Keratinocyte (primary cell): Measurements from ENCODE around the gene MIGA2. TPM values are rescaled to one million over a fixed set of nuclear protein-coding genes. Genes with fewer than 3 reads are reported as not detected.

ENCODE experiments used
- DNase-seq: peaks from one replicate; pipeline ENCODE4 v3.0.0-alpha.2; 2011; ENCODE audit warnings: low read depth, missing footprints, low spot score
- FAIRE-seq: peaks from 2 replicates; lab custom pipeline; 2011; peaks lifted over from hg19 to GRCh38; lab: Jason Lieb, UNC
- H2AFZ ChIP-seq: 2 replicates; pipeline ENCODE4 v1.6.0; 2012; ENCODE audit warnings: low read length, control low read depth, inconsistent platforms; ENCODE audit not compliant: control insufficient read depth
- H3K27ac ChIP-seq: 2 replicates; pipeline ENCODE4 v1.5.1; 2011; ENCODE audit warnings: low read length; ENCODE audit not compliant: control insufficient read depth, insufficient read depth
- H3K27me3 ChIP-seq: 3 replicates; pipeline ENCODE4 v1.6.0; 2011; ENCODE audit warnings: low read length; ENCODE audit not compliant: control insufficient read depth, insufficient read depth; ENCODE audit errors: extremely low read depth
- H3K36me3 ChIP-seq, 2 experiments: 2 replicates in 1 of 2; 3 replicates in 1 of 2; pipeline ENCODE4 v1.5.1; 2011; ENCODE audit warnings: low read length in 2 of 2, mild to moderate bottlenecking in 1 of 2; ENCODE audit not compliant: control insufficient read depth in 2 of 2, insufficient read depth in 2 of 2; ENCODE audit errors: extremely low read depth in 1 of 2
- H3K4me1 ChIP-seq: 3 replicates; pipeline ENCODE4 v1.5.1; 2011; ENCODE audit warnings: low read length; ENCODE audit not compliant: control insufficient read depth, insufficient read depth; ENCODE audit errors: extremely low read depth
- H3K4me2 ChIP-seq: 3 replicates; pipeline ENCODE4 v1.6.0; 2011; ENCODE audit warnings: low read depth, low read length; ENCODE audit not compliant: control insufficient read depth, insufficient read depth; ENCODE audit errors: extremely low read depth
- H3K4me3 ChIP-seq, 3 experiments: fragments of 200-600 bp in 1 of 3; sonication (generic) in 1 of 3; 2 replicates in 2 of 3; 3 replicates in 1 of 3; pipeline ENCODE4 v1.5.1; 2011 to 2016; ENCODE audit warnings: low read length in 3 of 3, mild to moderate bottlenecking in 3 of 3, control low read depth in 2 of 3, inconsistent platforms in 1 of 3, low read depth in 1 of 3, mixed read lengths in 1 of 3, mixed run types in 1 of 3, moderate library complexity in 1 of 3; ENCODE audit not compliant: control insufficient read depth in 2 of 3, insufficient read depth in 2 of 3; ENCODE audit errors: extremely low read depth in 1 of 3
- H3K79me2 ChIP-seq: 2 replicates; pipeline ENCODE4 v1.6.0; 2012; ENCODE audit warnings: low read length; ENCODE audit not compliant: control insufficient read depth, insufficient read depth
- H3K9ac ChIP-seq: 3 replicates; pipeline ENCODE4 v1.6.0; 2011; ENCODE audit warnings: low read length; ENCODE audit not compliant: control insufficient read depth, insufficient read depth; ENCODE audit errors: extremely low read depth
- H3K9me1 ChIP-seq: 3 replicates; pipeline ENCODE4 v1.6.0; 2011; ENCODE audit warnings: low read length; ENCODE audit not compliant: control insufficient read depth, insufficient read depth; ENCODE audit errors: extremely low read depth
- H3K9me3 ChIP-seq: 2 replicates; pipeline ENCODE4 v1.5.1; 2012; ENCODE audit warnings: low read depth, low read length; ENCODE audit not compliant: control insufficient read depth
- H4K20me1 ChIP-seq: 3 replicates; pipeline ENCODE4 v1.6.0; 2011; ENCODE audit warnings: low read length; ENCODE audit not compliant: control insufficient read depth, insufficient read depth; ENCODE audit errors: extremely low read depth
- CTCF ChIP-seq, 3 experiments: IDR thresholded peaks in 1 of 3; conservative IDR thresholded peaks in 1 of 3; optimal IDR thresholded peaks in 1 of 3; 2 replicates in 2 of 3; 3 replicates in 1 of 3; pipeline versions ENCODE3 to v1.5.1; 2011; ENCODE audit warnings: low read length in 3 of 3, mild to moderate bottlenecking in 3 of 3, moderate library complexity in 2 of 3, control low read depth in 1 of 3, inconsistent platforms in 1 of 3; ENCODE audit not compliant: insufficient read depth in 2 of 3; ENCODE audit errors: extremely low read depth in 1 of 3
- EZH2 ChIP-seq: IDR thresholded peaks from one replicate; pipeline ENCODE4 v1.6.1; 2012; ENCODE audit warnings: inconsistent platforms, mild to moderate bottlenecking, low read length, moderate library complexity
- dilution Hi-C: fragments of 300-500 bp; cut with MboI; formaldehyde crosslinking; loops from one replicate; pipeline ENCODE4 v1.7.0; 2020; ENCODE audit warnings: low sequenced_read_pairs; ENCODE audit not compliant: extremely low pct_ligation_motif_present
- polyA plus RNA-seq, 5 experiments: library from polyadenylated mRNA; depleted of rRNA in 3 of 5; stranded (reverse) in 3 of 5; stranded (forward) in 1 of 5; unstranded in 1 of 5; fragments of >200 nt; gene quantifications; 1 replicate in 1 of 5; 2 replicates in 3 of 5; 3 replicates in 1 of 5; pipeline versions ENCODE4 v1.2.1 to v1.2.3, GENCODE V29; 2011 to 2012; ENCODE audit warnings: missing spikeins in 2 of 5, low read depth in 1 of 5, low replicate concordance in 1 of 5

MIGA2 gene
- polyA plus RNA-seq, 1 donor (not counting 4 experiments of a cell fraction or from before 2014, with no cell fraction given) = 8.5 TPM

DNA sequence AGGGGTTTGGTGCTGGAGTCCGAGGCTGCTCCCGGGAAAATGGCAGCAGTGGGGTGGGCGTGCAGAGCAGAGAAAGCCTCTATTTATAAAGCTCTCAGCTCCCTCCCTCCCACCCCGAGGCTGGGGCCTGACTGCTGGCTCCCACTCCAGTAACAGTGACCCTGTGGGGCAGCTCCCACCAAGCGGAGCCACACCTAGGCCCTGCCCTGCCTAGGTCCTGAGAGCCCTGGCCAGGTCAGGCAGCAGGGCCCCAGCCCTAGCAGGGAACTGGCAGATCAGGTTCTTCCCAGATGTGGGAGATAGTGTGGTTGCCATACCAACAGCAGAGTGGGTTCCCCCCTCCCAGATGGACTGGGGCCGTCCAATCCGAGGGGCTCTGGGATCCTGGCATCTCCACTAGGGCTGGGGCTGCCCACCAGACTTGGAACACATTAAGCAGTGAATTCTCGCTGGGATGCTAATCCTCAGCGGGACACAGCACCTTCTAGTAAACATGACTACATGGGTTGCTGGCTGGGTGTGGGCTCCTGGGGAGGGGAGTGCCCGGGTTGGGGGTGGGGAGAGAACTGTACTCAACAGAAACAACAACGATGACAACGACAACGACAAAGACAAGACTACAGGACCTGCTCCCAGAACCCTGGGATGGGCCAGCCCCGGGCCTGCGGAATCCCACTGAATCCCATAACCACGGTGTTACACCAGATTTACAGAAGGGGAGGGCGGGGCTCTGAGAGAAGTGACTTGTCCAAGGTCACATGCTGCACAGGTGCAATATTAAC is 9.8 kb upstream of the MIGA2 start:
- Histone ChIP-seq H4K20me1 (no peaks in the 10 kb centered on the region), H3K4me3 (peak overlapping the region; percentile 55 to 78 (median 64)), H3K9me1 (peaks cover 6% of the 10 kb centered on the region), H3K27ac (no peak overlapping the region), H2AFZ (no peak overlapping the region), H3K4me2 (peak overlapping the region; percentile 80), H3K9me3 (no peaks in the 10 kb centered on the region), H3K36me3 (no peaks in the 10 kb centered on the region), H3K27me3 (no peaks in the 10 kb centered on the region), H3K9ac (peak overlapping the region; percentile 50), H3K79me2 (peaks cover 24% of the 10 kb centered on the region), H3K4me1 (peaks cover 31% of the 10 kb centered on the region)
- TF ChIP-seq CTCF (optimal IDR thresholded peaks at IDR 0.05 in 1 of 3, IDR thresholded peaks at IDR 0.05 in 1 of 3, conservative IDR thresholded peaks at IDR 0.05 in 1 of 3; ENCODE audit: extremely low read depth in 1 of 3, insufficient read depth in 2 of 3, low read length in 3 of 3) (no peak), EZH2 (no peak)
- FAIRE-seq (no peak), DNase-seq (no peak)
- dilution Hi-C loops = no loop called here

GRCh38 chr9:129027224-129027684 is 9.2 kb upstream of the MIGA2 start:
- no peaks in the 10 kb centered on the region for H3K36me3 ChIP-seq
- peaks cover 6% of the 10 kb centered on the region for H3K9me1 ChIP-seq
- peak overlapping the region; percentile 39 for H3K9ac ChIP-seq
- H2AFZ ChIP-seq = no peak overlapping the region
- FAIRE-seq (no peak), DNase-seq (no peak)
- H3K27me3 ChIP-seq = no peaks in the 10 kb centered on the region
- H3K4me3 ChIP-seq = peak overlapping the region; percentile 55 to 78 (median 64)
- H3K9me3 ChIP-seq = no peaks in the 10 kb centered on the region
- H3K79me2 ChIP-seq = peaks cover 24% of the 10 kb centered on the region
- peak overlapping the region; percentile 44 for H3K27ac ChIP-seq
- dilution Hi-C loops = no loop called here
- TF ChIP-seq CTCF (optimal IDR thresholded peaks at IDR 0.05 in 1 of 3, IDR thresholded peaks at IDR 0.05 in 1 of 3, conservative IDR thresholded peaks at IDR 0.05 in 1 of 3; ENCODE audit: extremely low read depth in 1 of 3, insufficient read depth in 2 of 3, low read length in 3 of 3) = no peak
- no peak for TF ChIP-seq EZH2
- H3K4me2 ChIP-seq = peak overlapping the region; percentile 80
- peaks cover 31% of the 10 kb centered on the region for H3K4me1 ChIP-seq
- H4K20me1 ChIP-seq = no peaks in the 10 kb centered on the region
